Stimulated activated CD8-positive, alpha-beta memory T cell treated with anti-CD3 and anti-CD28 coated beads, Interleukin-7, amount 100 ng/mL, for 1 hour (primary cell): ENCODE data around the gene TOLLIP.
"Not testable (repeated sequence)": the region's sequence is repeated elsewhere in the genome, so short reads cannot be mapped to it uniquely, and the experiment has no call there.

ENCODE experiments used
- DNase-seq, 2 donors: peaks; one replicate each; pipeline ENCODE4 v3.0.0-alpha.2; 2020; ENCODE audit warnings: low read depth in 2 of 2

Gene TOLLIP

DNA sequence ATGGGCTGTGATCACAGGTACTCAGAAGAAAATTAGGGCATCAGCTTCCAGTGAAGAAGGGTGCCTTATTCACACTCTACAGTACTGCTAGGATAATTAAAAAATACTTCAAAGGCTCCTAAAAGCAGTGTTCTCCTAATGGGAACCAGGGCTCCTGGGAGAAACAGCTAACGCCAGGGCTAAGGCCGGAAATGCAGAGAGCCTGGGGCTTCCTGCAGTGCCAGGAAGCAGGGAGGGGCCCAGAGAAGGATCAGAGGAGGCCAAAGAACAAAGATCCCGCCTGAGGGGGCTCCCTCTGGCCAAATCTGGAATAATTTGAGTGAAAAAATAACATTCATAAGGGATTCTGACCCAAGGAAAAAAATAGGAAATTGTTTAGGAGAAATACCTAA, 27.5 kb downstream of the TOLLIP start:
- DNase-seq: no peak

DNA sequence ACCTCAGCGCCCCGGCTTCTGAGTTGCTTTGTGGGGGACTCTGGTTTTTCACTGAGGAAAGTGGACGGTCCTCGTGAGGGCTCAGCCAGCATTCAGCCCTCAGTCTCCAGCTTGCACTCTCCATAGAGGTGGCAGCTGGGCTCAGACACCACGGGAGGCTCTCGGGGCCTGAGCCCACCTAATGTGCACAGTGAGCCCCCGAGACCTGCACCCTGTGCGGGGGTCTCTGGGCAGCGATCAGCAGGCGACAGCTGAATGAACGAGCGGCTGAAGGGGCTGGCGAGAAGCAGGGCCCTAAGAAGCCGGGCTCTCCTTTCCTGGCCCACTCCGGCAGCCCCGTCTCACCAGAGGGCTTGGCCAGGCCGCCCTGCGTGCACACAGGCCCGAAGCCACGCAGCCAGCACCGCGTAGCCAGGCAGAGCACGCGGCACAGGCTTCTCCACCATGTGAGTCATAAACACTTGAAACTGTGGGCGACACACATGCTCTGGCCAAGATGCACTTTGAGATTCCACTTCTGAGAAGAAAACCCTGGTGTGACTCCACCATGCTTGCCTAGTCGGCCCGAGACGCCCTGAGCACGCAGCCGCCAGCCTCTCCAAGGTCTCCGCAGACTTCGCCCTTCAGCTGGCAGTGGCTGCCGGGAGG, 28.0 kb downstream of the TOLLIP start:
- DNase-seq: no peak

DNA sequence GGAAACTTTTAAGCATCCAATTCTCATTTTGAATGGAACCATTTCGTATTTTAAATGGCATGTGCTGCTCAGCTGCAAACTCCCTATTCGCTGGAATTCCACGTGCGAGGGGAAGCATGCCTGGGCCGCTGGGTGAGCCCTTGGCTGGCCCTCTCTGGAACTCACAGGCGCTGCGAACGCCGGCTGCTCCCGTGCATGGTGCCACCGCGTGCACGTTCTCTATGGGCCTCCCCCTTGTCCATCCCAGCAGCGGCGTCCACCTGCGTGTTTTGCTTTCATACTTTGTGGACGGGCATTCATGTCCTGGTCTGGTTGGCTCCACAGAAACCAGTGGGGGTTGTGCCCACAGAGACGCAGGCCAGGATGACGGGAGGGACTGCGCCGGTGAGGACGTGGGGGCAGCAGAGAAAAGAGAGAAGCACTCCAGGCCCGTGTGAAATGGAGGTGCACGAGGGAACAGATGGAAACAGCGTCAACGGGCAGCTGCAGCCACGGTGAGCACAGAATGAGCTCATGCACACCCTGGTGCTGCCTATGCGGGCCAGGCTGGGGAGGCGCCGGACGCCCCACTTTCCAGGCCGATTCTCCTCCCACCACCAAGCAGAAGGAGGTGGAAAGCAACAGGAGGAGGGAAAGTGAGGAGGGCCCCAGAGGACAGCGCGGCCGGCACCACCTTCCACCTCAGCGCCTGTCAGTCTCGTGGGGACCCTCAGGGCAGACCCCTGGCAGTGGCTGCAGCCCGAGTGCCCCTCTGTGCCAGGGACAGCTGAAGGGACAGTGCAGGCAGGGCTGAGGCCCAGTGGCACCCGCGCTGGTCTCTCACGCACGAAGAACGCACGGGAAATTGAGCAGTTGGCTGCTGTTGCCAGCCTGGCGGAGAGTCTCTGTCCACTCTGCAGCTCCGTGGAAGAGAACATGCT, 29.1 kb downstream of the TOLLIP start:
- DNase-seq: no peak

GRCh38 chr11:1279674-1280055, 29.8 kb downstream of the TOLLIP start:
- no peak for DNase-seq

- DNase-seq: no peak
These were observed 30.4 kb downstream of the TOLLIP start for GRCh38 chr11:1278766-1279673.

- no peak for DNase-seq
These were observed 31.4 kb downstream of the TOLLIP start for GRCh38 chr11:1277936-1278512.

- DNase-seq: no peak
These were observed 32.4 kb downstream of the TOLLIP start for GRCh38 chr11:1276866-1277615.

DNA sequence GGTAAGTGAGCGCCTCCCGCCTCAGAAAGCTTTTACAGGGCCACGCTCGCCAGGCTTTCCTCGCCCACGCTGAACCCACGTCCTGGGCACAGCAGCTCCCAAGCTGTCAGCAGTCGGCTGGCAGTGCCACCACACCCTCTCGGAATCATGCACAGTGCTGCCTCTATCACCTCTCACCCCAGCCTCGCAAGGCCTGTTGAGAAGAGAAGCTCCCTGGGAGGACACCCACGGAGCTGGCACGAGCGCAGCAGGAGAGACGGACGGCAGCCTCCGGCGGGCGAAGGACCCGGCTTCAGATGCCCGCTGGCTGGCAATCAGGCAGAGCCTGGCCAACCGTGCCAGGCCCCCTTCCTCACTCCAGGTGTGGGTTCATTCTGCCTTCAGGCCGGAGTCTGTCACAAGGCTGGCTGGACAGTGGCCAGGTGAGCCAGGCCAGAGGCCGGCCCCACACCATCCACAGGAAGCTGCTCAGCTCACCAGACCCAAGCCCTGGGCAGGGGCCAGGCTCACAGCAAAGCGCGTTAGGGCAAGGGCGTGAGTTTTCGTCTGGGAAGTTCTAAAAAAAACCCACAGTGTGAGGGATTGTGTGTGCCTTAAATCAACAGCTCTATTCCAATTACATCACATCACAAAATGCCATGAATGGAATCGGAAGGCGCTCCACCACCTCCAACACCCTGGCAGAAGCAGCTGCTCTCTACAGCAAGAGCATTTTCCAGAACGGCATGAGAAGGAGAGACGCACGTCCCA, 33.2 kb downstream of the TOLLIP start:
- no peak for DNase-seq

- no peak for DNase-seq
These were observed 34.4 kb downstream of the TOLLIP start for GRCh38 chr11:1275021-1275420.

GRCh38 chr11:1274501-1274900, 34.9 kb downstream of the TOLLIP start:
- DNase-seq: no peak

DNA sequence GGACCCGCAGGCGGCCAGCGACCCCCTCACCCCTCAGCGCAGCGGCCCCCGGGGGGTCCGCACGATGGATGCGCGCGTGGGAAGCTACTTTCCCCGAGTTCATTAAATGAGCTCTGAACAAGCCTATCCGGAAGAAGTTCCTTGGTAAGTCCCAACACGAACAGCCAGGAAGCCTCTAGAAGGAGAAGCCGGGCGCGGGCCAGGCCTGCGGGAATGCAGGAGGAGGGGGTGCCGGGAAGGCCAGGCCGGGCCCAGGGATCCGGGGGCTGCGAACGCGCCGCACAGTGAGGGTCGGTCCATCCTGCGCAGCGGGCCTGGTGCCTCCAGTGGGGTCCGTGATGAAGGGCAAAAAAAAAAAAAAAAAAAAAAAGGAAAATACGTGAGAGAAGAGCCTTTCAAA, 36.9 kb downstream of the TOLLIP start:
- no peak for DNase-seq

GRCh38 chr11:1271927-1272326, 37.5 kb downstream of the TOLLIP start:
- no peak for DNase-seq

GRCh38 chr11:1271406-1271805, 38.0 kb downstream of the TOLLIP start:
- no peak for DNase-seq

- DNase-seq: no peak
These were observed 38.4 kb downstream of the TOLLIP start for GRCh38 chr11:1271002-1271401.

DNA sequence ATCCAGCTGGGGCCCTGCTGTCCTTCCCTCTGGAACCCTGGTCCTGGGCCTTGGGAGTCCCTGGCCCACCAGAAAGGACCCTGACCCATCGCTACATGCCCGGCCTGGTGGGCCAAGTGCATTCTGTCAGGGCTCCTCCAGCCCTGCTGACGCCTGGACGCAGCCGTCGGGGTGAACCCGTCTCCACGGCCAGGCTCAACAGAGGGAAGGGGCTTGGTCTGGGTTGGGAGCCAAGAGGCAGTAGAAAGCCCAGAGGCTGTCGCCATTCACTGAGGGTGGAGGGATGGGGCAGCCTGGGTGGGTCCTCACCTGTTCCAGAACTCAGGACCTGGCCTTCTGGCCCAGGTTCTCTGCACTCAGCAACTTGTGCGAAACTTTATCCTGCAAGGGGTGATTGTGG, 39.0 kb downstream of the TOLLIP start:
- no peak for DNase-seq

GRCh38 chr11:1269957-1270356, 39.5 kb downstream of the TOLLIP start:
- no peak for DNase-seq

DNA sequence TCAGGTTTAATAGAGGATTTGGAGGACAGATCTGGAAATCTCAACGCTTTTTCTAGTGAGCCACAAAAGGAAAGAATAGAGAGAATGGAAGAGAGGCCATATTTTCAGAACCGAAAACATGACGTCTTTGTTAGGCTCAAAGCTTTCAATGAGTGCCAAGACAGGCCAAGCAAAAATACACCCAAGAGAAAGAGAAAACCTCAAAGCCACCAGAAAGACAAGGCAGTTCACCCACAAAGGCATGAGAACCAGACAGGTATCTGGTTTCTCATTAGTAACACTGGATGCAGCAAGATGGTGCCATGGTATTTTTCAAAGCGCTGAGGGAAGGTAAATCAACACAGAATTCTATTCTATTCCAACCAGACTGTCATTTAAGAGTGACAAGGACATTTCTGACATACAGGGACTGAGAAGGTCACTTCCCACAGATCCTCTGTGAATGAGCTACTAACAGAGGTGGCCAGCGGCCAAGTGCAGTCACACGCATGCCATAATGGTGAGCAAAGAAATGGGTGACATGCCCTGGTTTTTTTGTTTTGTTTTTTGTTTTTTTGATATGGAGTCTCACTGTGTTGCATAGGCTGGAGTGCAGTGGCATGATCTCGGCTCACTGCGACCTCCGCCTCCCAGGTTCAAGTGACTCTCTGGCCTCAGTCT, 41.9 kb downstream of the TOLLIP start:
- DNase-seq: no peak

DNA sequence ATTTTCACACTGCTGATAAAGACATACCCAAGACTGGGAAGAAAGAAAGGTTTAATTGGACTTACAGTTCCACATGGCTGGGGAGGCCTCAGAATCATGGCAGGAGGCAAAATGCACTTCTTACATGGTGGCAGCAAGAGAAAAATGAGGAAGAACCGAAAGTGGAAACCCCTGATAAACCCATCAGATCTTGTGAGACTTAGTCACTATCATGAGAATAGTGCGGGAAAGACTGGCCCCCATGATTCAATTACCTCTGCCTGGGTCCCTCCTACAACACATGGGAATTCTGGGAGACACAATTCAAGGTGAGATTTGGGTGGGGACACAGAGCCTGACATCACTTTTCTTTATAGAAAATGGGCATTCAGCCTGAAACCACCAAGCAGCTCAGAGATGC, 42.5 kb downstream of the TOLLIP start:
- DNase-seq: not testable (repeated sequence)

- not testable (repeated sequence) for DNase-seq
These were observed 44.0 kb downstream of the TOLLIP start for GRCh38 chr11:1265480-1265879.

DNA sequence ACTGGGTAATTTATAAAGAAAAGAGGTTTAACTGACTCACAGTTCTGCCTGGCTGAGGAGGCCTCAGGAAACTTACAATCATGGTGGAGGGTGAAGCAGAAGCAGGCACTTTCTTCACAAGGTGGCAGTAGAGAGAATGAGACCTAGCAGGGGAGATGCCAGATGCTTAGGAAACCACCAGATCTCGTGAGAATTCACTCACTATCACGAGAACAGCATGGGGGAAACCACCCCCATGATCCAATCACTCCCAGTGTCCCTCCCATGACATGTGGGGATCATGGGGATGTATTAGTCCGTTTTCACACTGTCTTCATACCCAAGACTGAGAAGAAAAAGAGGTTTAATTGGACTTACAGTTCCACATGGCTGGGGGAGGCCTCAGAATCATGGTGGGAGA, 45.0 kb downstream of the TOLLIP start:
- not testable (repeated sequence) for DNase-seq
